Body of pancreas (tissue), 4 donors: Measurements from ENCODE around the gene TGFB3.

Experiments used
- POLR2A ChIP-seq, 3 donors: fragments of 450-650 bp; IDR thresholded peaks; one replicate each; pipeline ENCODE4 v1.6.1; 2016; ENCODE audit warnings: antibody characterized with exemption in 3 of 3, mild to moderate bottlenecking in 2 of 3
- TF ChIP-seq, protein P1 (sequence below), 7 experiments: fragments of 450-650 bp in 4 of 7; fragments of 200-600 bp in 3 of 7; sonication (generic) in 3 of 7; IDR thresholded peaks; one replicate each; pipeline ENCODE4 v1.5.1; 2016 to 2019; ENCODE audit warnings: antibody characterized with exemption in 7 of 7

DNA sequence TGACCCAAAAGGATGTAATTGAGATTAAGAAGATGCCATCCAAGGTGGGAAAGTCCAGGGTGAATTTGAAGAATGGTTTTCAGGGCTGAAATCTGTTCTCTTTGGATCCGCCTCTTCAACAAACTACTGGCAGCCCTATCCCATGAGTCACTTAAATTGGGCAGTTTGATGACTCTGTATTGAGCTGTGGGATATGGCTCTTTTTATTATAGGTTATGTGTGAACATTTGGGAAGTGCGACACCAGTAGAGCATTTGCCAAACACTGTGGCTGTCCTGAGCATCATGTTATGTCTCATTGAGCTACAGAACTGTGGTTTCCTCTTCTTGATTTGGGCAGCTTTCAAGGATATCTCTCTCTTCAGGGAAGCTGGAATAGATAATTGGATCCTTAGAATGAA lies 26.1 kb upstream of the TGFB3 start:
- TF ChIP-seq, protein P1, sequence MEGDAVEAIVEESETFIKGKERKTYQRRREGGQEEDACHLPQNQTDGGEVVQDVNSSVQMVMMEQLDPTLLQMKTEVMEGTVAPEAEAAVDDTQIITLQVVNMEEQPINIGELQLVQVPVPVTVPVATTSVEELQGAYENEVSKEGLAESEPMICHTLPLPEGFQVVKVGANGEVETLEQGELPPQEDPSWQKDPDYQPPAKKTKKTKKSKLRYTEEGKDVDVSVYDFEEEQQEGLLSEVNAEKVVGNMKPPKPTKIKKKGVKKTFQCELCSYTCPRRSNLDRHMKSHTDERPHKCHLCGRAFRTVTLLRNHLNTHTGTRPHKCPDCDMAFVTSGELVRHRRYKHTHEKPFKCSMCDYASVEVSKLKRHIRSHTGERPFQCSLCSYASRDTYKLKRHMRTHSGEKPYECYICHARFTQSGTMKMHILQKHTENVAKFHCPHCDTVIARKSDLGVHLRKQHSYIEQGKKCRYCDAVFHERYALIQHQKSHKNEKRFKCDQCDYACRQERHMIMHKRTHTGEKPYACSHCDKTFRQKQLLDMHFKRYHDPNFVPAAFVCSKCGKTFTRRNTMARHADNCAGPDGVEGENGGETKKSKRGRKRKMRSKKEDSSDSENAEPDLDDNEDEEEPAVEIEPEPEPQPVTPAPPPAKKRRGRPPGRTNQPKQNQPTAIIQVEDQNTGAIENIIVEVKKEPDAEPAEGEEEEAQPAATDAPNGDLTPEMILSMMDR (IDR thresholded peaks at IDR 0.05), result no peak
- no peak for TF ChIP-seq POLR2A (IDR thresholded peaks at IDR 0.05)
